ENCODE measurements around the gene TUBA4B. TPM values are rescaled to one million over a fixed set of nuclear protein-coding genes. Genes with fewer than 3 reads are reported as not detected.
A peak's percentile ranks its signal among the peaks of the same experiment; 100 is the strongest.

The TUBA4B gene
- total and polyA plus RNA-seq, 2 of the 4 experiments (the other 2 are of a cell fraction) = not detected

- 68% methylated on average over 3 of the region's 6 CpGs; no CpG with 5 or more reads in 1 of the 2 experiments for WGBS, 2 experiments (ENCODE audit: extremely low coverage in 2 of 2, insufficient read length in 1 of 2)
- Histone ChIP-seq H3K79me1 (ENCODE audit: low read depth in 1 of 2, low read length in 2 of 2) (no peaks in the 10 kb centered on the region), H3K4me3 (ENCODE audit: insufficient read depth, low read depth, low read length) (no peak overlapping the region), H3K9me3 (ENCODE audit: control insufficient read depth, insufficient read depth, low read length) (no peaks in the 10 kb centered on the region), H3K4ac (ENCODE audit: low read depth, low read length) (peak overlapping the region; percentile 72), H4K5ac (ENCODE audit: low read depth, low read length) (peak overlapping the region; percentile 28; the same call in 1 of the 2 replicates), H2AFZ (replicated peaks; ENCODE audit: low read length, poor library complexity) (peak overlapping the region; percentile 77), H3K4me1 (ENCODE audit: control insufficient read depth, insufficient read depth, low read length) (peaks cover 17% of the 10 kb centered on the region), H2BK20ac (ENCODE audit: low read depth, low read length) (no peak overlapping the region), H3K56ac (ENCODE audit: extremely low read depth, insufficient read depth, low read length) (no peak overlapping the region), H3K4me2 (ENCODE audit: low read depth, low read length) (peak overlapping the region; percentile 52), H4K91ac (ENCODE audit: insufficient read depth, low read depth, low read length) (0 out of 2 replicates have a peak overlapping the region, but pooled peaks have one; percentile 18), H2AK5ac (ENCODE audit: low read depth, low read length) (peak overlapping the region; percentile 45; the same call in 1 of the 2 replicates), H2BK15ac (ENCODE audit: low read depth, low read length) (no peak overlapping the region), H2BK120ac (ENCODE audit: low read depth, low read length) (peak overlapping the region; percentile 35; the same call in 1 of the 2 replicates), H3K9ac (ENCODE audit: low read depth, low read length) (0 out of 2 replicates have a peak overlapping the region, but pooled peaks have one; percentile 11), H3K18ac (ENCODE audit: low read depth, low read length) (peak overlapping the region; percentile 47), H3K36me3 (ENCODE audit: control insufficient read depth, insufficient read depth, low read length) (peaks cover 22% of the 10 kb centered on the region), H3K27ac (ENCODE audit: insufficient read depth, low read length) (peak overlapping the region; percentile 70; the same call in 1 of the 2 replicates), H3K23ac (ENCODE audit: low read depth, low read length) (peak overlapping the region; percentile 82; the same call in 1 of the 2 replicates), H3K14ac (replicated peaks; ENCODE audit: low read depth, low read length) (no peak overlapping the region; the same call in 1 of the 2 replicates), H2BK5ac (ENCODE audit: low read depth, low read length, poor library complexity, severe bottlenecking) (peak overlapping the region; percentile 61), H3K27me3 (ENCODE audit: control insufficient read depth, insufficient read depth, low read length) (no peaks in the 10 kb centered on the region), H4K20me1 (ENCODE audit: insufficient read depth, low read length) (peaks cover 10% of the 10 kb centered on the region; the same call in 1 of the 2 replicates), H4K8ac (ENCODE audit: low read depth in 2 of 2, low read length in 2 of 2) (peak overlapping the region in 1 of 2 experiments; percentile 41; a peak in 2 of 4 replicates), H2AK9ac (replicated peaks; ENCODE audit: low read depth, low read length, poor library complexity) (peak overlapping the region; percentile 31), H3K9me1 (ENCODE audit: insufficient read depth, low read length) (peaks cover 11% of the 10 kb centered on the region; the same call in 1 of the 2 replicates)
- CTCF ChIA-PET = interaction anchor here (0.6 to 0.7 kb wide), 2 partner anchors 10 to 978 kb away, joined by 3 read pairs; partner anchors contain the start of gene DNAJB2
- no TSS peak for BruUV-seq (replicated peaks)
- no peak for ATAC-seq (ENCODE audit: low read depth)
- no peak for TF ChIP-seq CHD1 (IDR thresholded peaks at IDR 0.05; ENCODE audit: low read depth, low read length)
- no peak for TF ChIP-seq CEBPB (IDR thresholded peaks at IDR 0.05; ENCODE audit: low read depth, low read length)
- TF ChIP-seq RCOR1 (IDR thresholded peaks at IDR 0.05; ENCODE audit: insufficient replicate concordance, low read length) = peak; percentile 42
- in situ Hi-C loops (cut with MboI; ENCODE audit: low sequenced_read_pairs) (no loop called here), intact Hi-C loops (cut with micrococcal nuclease) (loop anchor here (1.0 to 2.0 kb wide), 2 partner anchors 10 to 58 kb away; partner anchors contain the start of gene DNAJB2), dilution Hi-C loops (cut with HindIII; ENCODE audit: low sequenced_read_pairs, unreplicated experiment) (no loop called here)
- POLR2A ChIA-PET (ENCODE audit: unreplicated experiment) = no interaction called here
- no peak for DNase-seq
Observed at GRCh38 chr2:219289195-219289536, 36.1 kb downstream of the TUBA4B start.
